ENCODE results near the gene SNRNP25.

- TF ChIP-seq CTCF (IDR thresholded peaks at IDR 0.05), result no peak
- no peak for TF ChIP-seq POLR2A (IDR thresholded peaks at IDR 0.05; ENCODE audit: low read depth)
- no peak for TF ChIP-seq POLR2AphosphoS5 (IDR thresholded peaks at IDR 0.05)
Observed at GRCh38 chr16:63998-64913, 10.6 kb downstream of the SNRNP25 start.

Data from esophagus muscularis mucosa (tissue), 3 donors.